Prostate gland (tissue), 2 donors: ENCODE measurements around the gene CDCA3. TPM values are rescaled to one million over a fixed set of nuclear protein-coding genes. Genes with fewer than 3 reads are reported as not detected.

Source experiments
- DNase-seq: peaks from one replicate; pipeline ENCODE4 v3.0.0-alpha.2; 2019; ENCODE audit warnings: low spot score
- H3K27ac ChIP-seq, 2 donors: fragments of 200-600 bp; sonication (generic); 2 replicates each; pipeline ENCODE4 v1.5.1; 2017 to 2019
- H3K27me3 ChIP-seq: fragments of 200-600 bp; sonication (generic); replicated peaks from 2 replicates; pipeline ENCODE4 v1.5.1; 2019; ENCODE audit not compliant: insufficient read depth
- H3K36me3 ChIP-seq, 2 donors: fragments of 200-600 bp; sonication (generic); 1 replicate in 1 of 2; 2 replicates in 1 of 2; pipeline versions ENCODE4 v1.5.1 to v1.8.1; 2017 to 2019
- H3K4me1 ChIP-seq: fragments of 200-600 bp; sonication (generic); replicated peaks from 2 replicates; pipeline ENCODE4 v1.5.1; 2019
- H3K4me3 ChIP-seq, 2 donors: fragments of 200-600 bp; sonication (generic); 2 replicates each; pipeline ENCODE4 v1.5.1; 2017 to 2019
- H3K9me3 ChIP-seq: fragments of 200-600 bp; sonication (generic); 2 replicates; pipeline ENCODE4 v1.5.1; 2017
- POLR2A ChIP-seq: fragments of 450-650 bp; IDR thresholded peaks from one replicate; pipeline ENCODE4 v1.6.1; 2016; ENCODE audit warnings: antibody characterized with exemption, mild to moderate bottlenecking
- POLR2AphosphoS5 ChIP-seq: sonication (generic); formaldehyde crosslinking; IDR thresholded peaks from one replicate; pipeline ENCODE4 v1.6.1; 2017; ENCODE audit warnings: antibody characterized with exemption
- WGBS: methylation state at CpG from one replicate; pipeline ENCODE4 v1.1.5; 2018; 5-methylcytosine and 5-hydroxymethylcytosine counted together
- intact Hi-C: fragments of 100-400 bp; cut with DNase I; formaldehyde crosslinking; loops from one replicate; pipeline ENCODE4 v1.14.2; 2022
- total RNA-seq, 2 donors: library from RNA; depleted of rRNA; stranded (reverse); fragments of >200 nt; gene quantifications; one replicate each; pipeline ENCODE4 v1.1.0, GENCODE V29; 2016
- TF ChIP-seq, protein P1 (sequence below), 4 experiments: fragments of 200-600 bp in 2 of 4; fragments of 450-650 bp in 2 of 4; sonication (generic) in 2 of 4; IDR thresholded peaks; 1 replicate in 3 of 4; 2 replicates in 1 of 4; pipeline ENCODE4 v1.5.1; 2016 to 2019; ENCODE audit warnings: antibody characterized with exemption in 4 of 4, mild to moderate bottlenecking in 2 of 4, moderate library complexity in 2 of 4

Gene CDCA3
- total RNA-seq, 2 donors from 2014 or later = 1.7 to 16.2 TPM

DNA sequence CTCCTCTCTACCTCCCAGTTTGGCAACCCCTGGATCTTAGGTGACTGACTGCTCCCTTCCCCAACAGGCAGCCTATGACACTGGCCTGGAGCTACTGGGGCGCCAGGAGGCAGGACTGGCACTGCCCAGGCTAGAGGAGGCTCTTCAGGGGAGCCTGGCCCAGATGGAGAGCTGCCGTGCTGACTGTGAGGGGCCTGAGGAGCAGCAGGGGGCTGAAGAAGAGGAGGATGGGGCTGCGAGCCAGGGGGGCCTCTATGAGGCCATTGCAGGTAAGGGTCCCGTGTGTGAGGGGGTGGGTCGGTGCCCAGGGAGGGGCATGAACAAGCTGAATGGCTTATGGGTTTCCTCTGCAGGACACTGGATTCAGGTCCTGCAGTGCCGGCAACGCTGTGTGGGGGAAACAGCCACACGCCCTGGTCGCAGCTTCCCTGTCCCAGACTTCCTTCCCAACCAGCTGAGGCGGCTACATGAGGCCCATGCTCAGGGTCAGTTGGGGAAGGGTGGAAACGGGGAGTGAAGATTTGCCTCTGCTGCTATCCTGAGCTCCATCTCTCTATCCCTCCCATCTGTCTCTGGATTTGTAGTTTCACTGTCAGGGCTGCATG lies 20.7 kb downstream of the CDCA3 start:
- peaks cover 0 to 4% of the 10 kb centered on the region in 2 donors for H3K36me3 ChIP-seq
- 77% methylated on average over 11 of the region's 11 CpGs for WGBS
- H3K9me3 ChIP-seq = no peaks in the 10 kb centered on the region
- no peak for DNase-seq
- intact Hi-C loops = no loop called here
- no peak overlapping the region for H3K27ac ChIP-seq
- no peaks in the 10 kb centered on the region for H3K4me1 ChIP-seq
- H3K4me3 ChIP-seq = no peak overlapping the region
- TF ChIP-seq POLR2AphosphoS5 (no peak), POLR2A (no peak)
- TF ChIP-seq, protein P1, sequence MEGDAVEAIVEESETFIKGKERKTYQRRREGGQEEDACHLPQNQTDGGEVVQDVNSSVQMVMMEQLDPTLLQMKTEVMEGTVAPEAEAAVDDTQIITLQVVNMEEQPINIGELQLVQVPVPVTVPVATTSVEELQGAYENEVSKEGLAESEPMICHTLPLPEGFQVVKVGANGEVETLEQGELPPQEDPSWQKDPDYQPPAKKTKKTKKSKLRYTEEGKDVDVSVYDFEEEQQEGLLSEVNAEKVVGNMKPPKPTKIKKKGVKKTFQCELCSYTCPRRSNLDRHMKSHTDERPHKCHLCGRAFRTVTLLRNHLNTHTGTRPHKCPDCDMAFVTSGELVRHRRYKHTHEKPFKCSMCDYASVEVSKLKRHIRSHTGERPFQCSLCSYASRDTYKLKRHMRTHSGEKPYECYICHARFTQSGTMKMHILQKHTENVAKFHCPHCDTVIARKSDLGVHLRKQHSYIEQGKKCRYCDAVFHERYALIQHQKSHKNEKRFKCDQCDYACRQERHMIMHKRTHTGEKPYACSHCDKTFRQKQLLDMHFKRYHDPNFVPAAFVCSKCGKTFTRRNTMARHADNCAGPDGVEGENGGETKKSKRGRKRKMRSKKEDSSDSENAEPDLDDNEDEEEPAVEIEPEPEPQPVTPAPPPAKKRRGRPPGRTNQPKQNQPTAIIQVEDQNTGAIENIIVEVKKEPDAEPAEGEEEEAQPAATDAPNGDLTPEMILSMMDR (IDR thresholded peaks at IDR 0.05) = no peak
- H3K27me3 ChIP-seq = no peaks in the 10 kb centered on the region

GRCh38 chr12:6829536-6830220 lies 21.4 kb downstream of the CDCA3 start:
- intact Hi-C loops = loop anchor here (5.0 kb wide), 3 partner anchors 62 to 212 kb away; partner anchors contain the start of genes MLF2 and PTMS
- 25% methylated on average over 19 of the region's 19 CpGs for WGBS
- H3K4me1 ChIP-seq = no peaks in the 10 kb centered on the region
- no peak for TF ChIP-seq POLR2A
- TF ChIP-seq, protein P1 (IDR thresholded peaks at IDR 0.05) = peak in 1 of 4 experiments; percentile 24
- DNase-seq = no peak
- peak overlapping the region; percentile 85 for H3K27ac ChIP-seq
- H3K27me3 ChIP-seq = no peaks in the 10 kb centered on the region
- H3K4me3 ChIP-seq = peak overlapping the region; percentile 66 to 75
- no peaks in the 10 kb centered on the region for H3K9me3 ChIP-seq
- peaks cover 0 to 4% of the 10 kb centered on the region in 2 donors for H3K36me3 ChIP-seq

DNA sequence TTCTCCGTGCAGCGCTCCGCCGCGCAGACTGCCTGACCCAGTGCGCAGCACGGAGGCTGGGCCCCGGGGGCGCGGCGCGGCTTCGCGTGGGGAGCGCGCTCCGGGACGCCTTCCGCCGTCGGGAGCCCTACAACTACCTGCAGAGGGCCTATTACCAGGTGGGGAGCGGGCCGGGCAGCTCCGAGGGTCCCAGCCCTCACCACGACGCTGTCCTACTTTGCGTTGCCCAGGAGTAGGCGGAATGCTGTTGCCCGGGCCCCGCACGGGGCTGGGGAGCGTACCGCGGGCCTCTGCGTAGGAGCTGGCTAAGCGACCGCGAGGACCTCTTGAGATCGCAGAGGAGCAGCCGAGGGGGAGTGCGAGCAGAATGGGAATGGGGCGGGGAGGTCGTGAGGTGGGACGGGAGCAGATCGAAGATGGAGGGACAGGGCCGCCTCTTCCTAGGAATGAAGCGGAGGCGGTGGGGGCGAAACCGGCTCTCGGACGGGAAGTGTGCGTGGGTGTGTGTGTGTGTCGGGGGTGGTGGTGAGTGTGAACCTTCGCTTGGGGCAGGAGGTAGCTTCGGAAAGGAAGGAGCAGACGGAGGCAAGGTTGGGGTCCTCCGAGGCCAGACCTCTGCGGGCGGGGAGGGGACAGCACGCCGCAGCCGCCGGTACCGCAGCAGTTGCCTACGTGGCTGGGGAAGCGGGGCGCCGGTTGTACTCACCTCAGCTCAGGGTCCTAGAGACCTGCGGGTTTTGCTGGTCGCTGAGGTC lies 22.1 kb downstream of the CDCA3 start:
- Histone ChIP-seq H3K36me3 (peaks cover 0 to under 1% of the 10 kb centered on the region in 2 donors), H3K4me3 (peak overlapping the region; percentile 66 to 75), H3K9me3 (no peaks in the 10 kb centered on the region), H3K4me1 (no peaks in the 10 kb centered on the region), H3K27ac (peak overlapping the region; percentile 85), H3K27me3 (no peaks in the 10 kb centered on the region)
- under 1% methylated on average over 71 of the region's 71 CpGs for WGBS
- peak; percentile 46 for DNase-seq
- peak; percentile 23 for TF ChIP-seq POLR2A
- TF ChIP-seq, protein P1 (IDR thresholded peaks at IDR 0.05) = peak in 1 of 4 experiments; percentile 3
- TF ChIP-seq POLR2AphosphoS5 = peak; percentile 6
- intact Hi-C loops = loop anchor here (5.0 kb wide), 3 partner anchors 62 to 212 kb away; partner anchors contain the start of genes MLF2 and PTMS

DNA sequence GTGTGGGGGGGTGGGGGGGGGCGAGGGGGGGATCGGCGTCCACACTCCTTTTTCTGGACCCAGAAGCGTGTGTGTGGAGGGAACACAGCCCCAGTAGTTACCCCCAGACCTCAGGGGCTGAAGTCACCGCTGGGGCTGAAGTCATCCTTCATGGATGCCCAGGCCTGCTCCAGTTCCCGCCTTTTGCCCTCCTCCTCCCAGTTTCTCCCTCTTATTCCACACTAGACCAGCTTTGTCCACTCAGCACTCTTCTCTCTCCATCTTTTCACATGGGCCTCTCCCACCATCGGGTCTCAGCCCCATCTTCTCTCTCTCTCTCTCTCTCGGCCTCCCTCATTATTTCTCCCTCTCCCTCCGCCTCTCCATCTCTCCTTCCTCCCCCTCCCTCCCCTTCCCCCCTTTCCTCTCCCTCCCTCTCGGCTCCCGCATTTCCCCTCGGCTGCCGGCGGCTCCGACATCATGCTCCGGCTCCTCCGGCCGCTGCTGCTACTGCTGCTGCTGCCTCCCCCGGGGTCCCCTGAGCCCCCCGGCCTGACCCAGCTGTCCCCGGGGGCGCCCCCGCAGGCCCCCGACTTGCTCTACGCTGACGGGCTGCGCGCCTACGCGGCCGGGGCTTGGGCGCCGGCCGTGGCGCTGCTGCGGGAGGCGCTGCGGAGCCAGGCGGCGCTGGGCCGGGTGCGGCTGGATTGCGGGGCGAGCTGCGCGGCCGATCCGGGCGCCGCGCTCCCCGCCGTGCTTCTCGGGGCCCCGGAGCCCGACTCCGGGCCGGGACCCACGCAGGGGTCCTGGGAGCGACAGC lies 22.9 kb downstream of the CDCA3 start, which contains the start of gene P3H3:
Gene P3H3 (plus strand): TSS at position 426 of the 799 bp plus-strand sequence. CDS start 34 bp downstream, at position 460.
- H3K27ac ChIP-seq = peak within 1 kb of the TSS; percentile 85
- no peaks in the 10 kb centered on the region for H3K36me3 ChIP-seq
- no peaks in the 10 kb centered on the region for H3K9me3 ChIP-seq
- intact Hi-C loops = loop anchor here (5.0 kb wide), 3 partner anchors 61 to 211 kb away; partner anchors contain the start of genes MLF2 and PTMS
- H3K4me1 ChIP-seq = no peaks in the 10 kb centered on the region
- peak; percentile 33 for DNase-seq
- TF ChIP-seq POLR2A (no peak), POLR2AphosphoS5 (no peak)
- TF ChIP-seq, protein P1 (IDR thresholded peaks at IDR 0.05) = peak in 2 of 4 experiments; percentile 7 to 20
- WGBS = under 1% methylated on average over 48 of the region's 60 CpGs
- H3K4me3 ChIP-seq = peak within 1 kb of the TSS; percentile 66 to 75
- no peaks in the 10 kb centered on the region for H3K27me3 ChIP-seq
